Mammary epithelial cell (primary cell): ENCODE results near the gene ZBTB45.

ENCODE experiments used
- EZH2 ChIP-seq: IDR thresholded peaks from 2 replicates; pipeline ENCODE4 v1.6.1; 2012; ENCODE audit warnings: low read length, inconsistent platforms, borderline replicate concordance
- TF ChIP-seq, protein P1 (sequence below), 2 donors: IDR thresholded peaks in 1 of 2; conservative IDR thresholded peaks in 1 of 2; 2 replicates each; pipeline ENCODE4 v1.5.1; 2011 to 2012; ENCODE audit warnings: inconsistent platforms in 2 of 2, low read length in 2 of 2, mild to moderate bottlenecking in 2 of 2, control low read depth in 1 of 2, low read depth in 1 of 2; ENCODE audit not compliant: insufficient read depth in 1 of 2; ENCODE audit errors: extremely low read depth in 1 of 2

DNA sequence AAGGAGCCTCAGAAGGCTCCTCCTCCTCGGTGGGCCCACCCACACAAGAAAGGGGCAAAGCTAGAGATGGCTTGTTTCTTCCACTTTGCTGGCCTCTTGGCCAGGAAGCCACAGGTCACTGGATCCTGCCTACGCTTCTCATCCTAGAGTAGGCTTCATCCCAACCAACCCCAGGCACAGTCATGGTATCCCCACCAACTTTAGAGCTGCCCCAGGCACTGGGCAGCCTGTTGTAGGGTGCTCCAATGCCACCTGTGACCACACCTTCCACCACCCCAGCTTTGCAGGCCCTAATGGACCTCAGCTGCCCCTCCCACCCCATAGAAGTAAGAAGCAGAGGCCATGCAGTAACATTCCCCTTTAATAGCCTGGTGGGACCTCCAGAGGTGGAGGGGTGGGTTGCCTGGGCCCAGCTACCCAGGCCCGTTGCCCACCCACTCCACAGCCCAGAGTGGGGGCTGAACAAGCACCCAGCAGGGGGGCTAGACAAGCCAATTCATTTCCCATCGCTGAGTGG is 35.8 kb upstream of the ZBTB45 start:
- TF ChIP-seq, protein P1, sequence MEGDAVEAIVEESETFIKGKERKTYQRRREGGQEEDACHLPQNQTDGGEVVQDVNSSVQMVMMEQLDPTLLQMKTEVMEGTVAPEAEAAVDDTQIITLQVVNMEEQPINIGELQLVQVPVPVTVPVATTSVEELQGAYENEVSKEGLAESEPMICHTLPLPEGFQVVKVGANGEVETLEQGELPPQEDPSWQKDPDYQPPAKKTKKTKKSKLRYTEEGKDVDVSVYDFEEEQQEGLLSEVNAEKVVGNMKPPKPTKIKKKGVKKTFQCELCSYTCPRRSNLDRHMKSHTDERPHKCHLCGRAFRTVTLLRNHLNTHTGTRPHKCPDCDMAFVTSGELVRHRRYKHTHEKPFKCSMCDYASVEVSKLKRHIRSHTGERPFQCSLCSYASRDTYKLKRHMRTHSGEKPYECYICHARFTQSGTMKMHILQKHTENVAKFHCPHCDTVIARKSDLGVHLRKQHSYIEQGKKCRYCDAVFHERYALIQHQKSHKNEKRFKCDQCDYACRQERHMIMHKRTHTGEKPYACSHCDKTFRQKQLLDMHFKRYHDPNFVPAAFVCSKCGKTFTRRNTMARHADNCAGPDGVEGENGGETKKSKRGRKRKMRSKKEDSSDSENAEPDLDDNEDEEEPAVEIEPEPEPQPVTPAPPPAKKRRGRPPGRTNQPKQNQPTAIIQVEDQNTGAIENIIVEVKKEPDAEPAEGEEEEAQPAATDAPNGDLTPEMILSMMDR (conservative IDR thresholded peaks at IDR 0.05 in 1 of 2, IDR thresholded peaks at IDR 0.05 in 1 of 2; ENCODE audit: extremely low read depth in 1 of 2, insufficient read depth in 1 of 2, low read depth in 1 of 2, low read length in 2 of 2): no peak
- TF ChIP-seq EZH2: no peak
